Spleen (tissue), 11 donors: ENCODE data around the gene HSPB1. TPM values are rescaled to one million over a fixed set of nuclear protein-coding genes. Genes with fewer than 3 reads are reported as not detected.
A peak's percentile ranks its signal among the peaks of the same experiment; 100 is the strongest.
"Not testable (repeated sequence)": the region's sequence is repeated elsewhere in the genome, so short reads cannot be mapped to it uniquely, and the experiment has no call there.

ENCODE experiments used
- DNase-seq: peaks from one replicate; pipeline ENCODE4 v3.0.0-alpha.2; 2020
- H3K27ac ChIP-seq, 8 donors: fragments of 200-600 bp; sonication (generic) in 7 of 8; 1 replicate in 4 of 8; 2 replicates in 4 of 8; pipeline versions ENCODE4 v1.5.0 to v1.8.0; 2016 to 2021; ENCODE audit warnings: inconsistent platforms in 4 of 8, mild to moderate bottlenecking in 4 of 8, moderate library complexity in 1 of 8
- H3K27me3 ChIP-seq, 7 donors: fragments of 200-600 bp; sonication (generic) in 6 of 7; replicated peaks in 1 of 7; 1 replicate in 4 of 7; 2 replicates in 3 of 7; pipeline versions ENCODE4 v1.5.0 to v1.8.0; 2016 to 2021; ENCODE audit warnings: inconsistent platforms in 3 of 7, mild to moderate bottlenecking in 1 of 7
- H3K36me3 ChIP-seq, 6 donors: fragments of 200-600 bp; sonication (generic) in 5 of 6; 1 replicate in 4 of 6; 2 replicates in 2 of 6; pipeline versions ENCODE4 v1.5.0 to v1.8.0; 2016 to 2021; ENCODE audit warnings: inconsistent platforms in 2 of 6
- H3K4me1 ChIP-seq, 6 donors: fragments of 200-600 bp; sonication (generic) in 5 of 6; 1 replicate in 3 of 6; 2 replicates in 3 of 6; pipeline versions ENCODE4 v1.5.0 to v1.8.0; 2016 to 2021; ENCODE audit warnings: inconsistent platforms in 3 of 6
- H3K4me3 ChIP-seq, 8 donors: fragments of 200-600 bp; sonication (generic) in 7 of 8; 1 replicate in 4 of 8; 2 replicates in 4 of 8; pipeline versions ENCODE4 v1.5.0 to v1.8.0; 2016 to 2021; ENCODE audit warnings: inconsistent platforms in 4 of 8, mild to moderate bottlenecking in 4 of 8, moderate library complexity in 2 of 8
- H3K9me3 ChIP-seq, 8 donors: fragments of 200-600 bp; sonication (generic) in 7 of 8; 1 replicate in 4 of 8; 2 replicates in 4 of 8; pipeline versions ENCODE4 v1.5.0 to v1.8.0; 2016 to 2021; ENCODE audit warnings: inconsistent platforms in 4 of 8
- POLR2A ChIP-seq, 3 donors: fragments of 450-650 bp; IDR thresholded peaks; one replicate each; pipeline ENCODE4 v1.5.1; 2017; ENCODE audit warnings: antibody characterized with exemption in 3 of 3, mild to moderate bottlenecking in 1 of 3
- POLR2AphosphoS5 ChIP-seq, 3 donors: sonication (generic); formaldehyde crosslinking; IDR thresholded peaks; one replicate each; pipeline ENCODE4 v1.5.1; 2017; ENCODE audit warnings: antibody characterized with exemption in 3 of 3
- WGBS, 5 donors: extraction: QIAGEN DNeasy Blood & Tissue Kit in 3 of 5; methylation state at CpG; one replicate each; pipeline versions ENCODE4 v1.1.5 to v1.1.7; 2013 to 2018; 5-methylcytosine and 5-hydroxymethylcytosine counted together
- intact Hi-C: fragments of 100-400 bp; cut with DNase I; formaldehyde crosslinking; loops from one replicate; pipeline ENCODE4 v1.15.0; 2023; ENCODE audit warnings: low total_unique reads
- polyA plus RNA-seq, 3 donors: library from polyadenylated mRNA; stranded (reverse); fragments of 200-250 nt; gene quantifications; one replicate each; pipeline ENCODE4 v1.2.1, GENCODE V29; 2013
- total RNA-seq, 7 donors: library from RNA; depleted of rRNA in 3 of 7; stranded (reverse); fragments of >200 nt in 3 of 7; fragmentation: NEBNext Ultra II Directional in 4 of 7; extraction: Animal tissue kit (Norgen Biotek cat#: 25700) in 4 of 7; gene quantifications; one replicate each; pipeline versions ENCODE4 v1.1.0 to v1.2.1, GENCODE V29; 2016 to 2021
- TF ChIP-seq, protein P1 (sequence below), 11 experiments: fragments of 200-600 bp in 7 of 11; fragments of 450-650 bp in 4 of 11; sonication (generic) in 4 of 11; IDR thresholded peaks in 8 of 11; conservative IDR thresholded peaks in 3 of 11; 1 replicate in 7 of 11; 2 replicates in 4 of 11; pipeline versions ENCODE4 v1.4.0 to v1.8.0; 2016 to 2021; ENCODE audit warnings: antibody characterized with exemption in 11 of 11, inconsistent platforms in 4 of 11, mild to moderate bottlenecking in 1 of 11
- donor health status: healthy with polysubstance abuse.
- donor health status: DM: no; HTN: no; CAD: no; lungs with moderate emphysema.
- donor health status: DM: no; HTN: no; CAD: no.
- donor health status: Bipolar disorder and iron deficiency.
- donor health status: healthy.
- donor health status: DM: no; HTN: no; CAD: no.
- donor health status: DM: yes; HTN: yes; CAD: no.

HSPB1 gene
- total and polyA plus RNA-seq, 10 donors, result 56.5 to 227 (median 137) TPM

DNA sequence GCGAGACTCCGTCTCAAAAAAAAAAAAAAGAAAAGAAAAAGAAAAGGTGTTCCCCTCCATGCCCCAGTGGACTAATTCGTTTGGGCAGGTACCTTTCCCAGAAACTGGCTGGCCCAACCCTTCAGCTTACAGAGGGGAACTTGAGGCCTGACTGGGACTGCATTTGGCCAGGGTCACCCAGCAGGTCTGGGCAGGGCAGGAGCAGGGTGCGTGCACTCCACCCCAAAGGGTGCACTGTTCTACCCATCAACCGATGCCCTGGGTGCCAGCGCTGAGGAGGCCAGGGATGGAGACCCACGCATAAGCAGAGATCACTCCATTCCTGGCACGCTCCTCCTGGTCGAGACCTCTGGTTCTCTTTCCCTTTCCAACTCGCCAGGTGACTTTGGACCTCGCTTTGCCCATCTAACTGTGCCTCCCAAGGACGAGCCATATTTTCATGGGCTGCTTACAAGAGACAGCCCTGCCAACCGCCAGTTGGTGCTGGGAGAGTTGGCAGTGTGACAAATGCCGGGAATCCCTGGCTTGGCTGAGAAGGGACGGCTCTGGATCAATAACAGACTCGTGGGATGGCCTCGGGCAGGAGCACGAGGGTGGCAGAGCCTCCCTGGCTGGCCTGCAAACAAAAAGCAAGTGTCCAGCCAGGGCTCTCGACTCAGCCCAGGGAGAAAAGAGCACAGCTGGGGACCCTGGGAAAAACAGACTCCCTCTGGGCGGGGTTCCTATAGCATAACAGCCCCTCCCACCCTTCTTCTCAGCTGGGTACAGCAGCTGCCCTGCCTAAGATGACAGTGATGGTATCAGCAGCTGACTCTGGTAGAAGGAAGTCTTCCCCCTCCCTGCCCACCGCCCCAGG lies 7.9 kb downstream of the HSPB1 start:
- peaks cover 0 to 17% (median 5%) of the 10 kb centered on the region in 6 donors for H3K4me1 ChIP-seq

DNA sequence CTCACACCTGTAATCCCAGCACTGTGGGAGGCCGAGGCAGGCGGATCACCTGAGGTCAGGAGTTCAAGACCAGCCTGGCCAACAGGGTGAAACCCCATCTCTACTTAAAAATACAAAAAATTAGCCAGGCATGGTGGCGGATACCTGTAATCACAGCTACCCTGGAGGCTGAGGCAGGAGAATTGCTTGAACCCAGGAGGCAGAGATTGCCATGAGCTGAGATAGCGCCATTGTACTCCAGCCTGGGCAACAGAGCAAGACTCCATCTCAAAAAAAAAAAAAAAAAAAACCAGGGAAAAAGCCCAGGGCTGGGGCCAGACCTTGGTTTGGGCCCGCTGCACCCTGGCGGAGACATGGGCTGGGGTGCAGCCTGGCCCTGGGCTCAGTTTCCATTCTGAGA lies 9.4 kb downstream of the HSPB1 start:
- 92 to 97% (median 95%) methylated on average over 5 to 6 of the region's 6 CpGs for WGBS, 5 donors
- H3K27me3 ChIP-seq, H3K36me3 ChIP-seq, H3K27ac ChIP-seq, intact Hi-C loops, H3K9me3 ChIP-seq, H3K4me3 ChIP-seq, DNase-seq: not testable (repeated sequence)
- peaks cover 0 to 20% (median 4%) of the 10 kb centered on the region in 6 donors for H3K4me1 ChIP-seq

More for the DNA sequence above, 7.9 kb downstream of the HSPB1 start:
- Histone ChIP-seq H3K27me3 (no peaks in the 10 kb centered on the region), H3K27ac (no peak overlapping the region), H3K4me3 (no peak overlapping the region), H3K9me3 (no peaks in the 10 kb centered on the region), H3K36me3 (no peaks in the 10 kb centered on the region)
- TF ChIP-seq, protein P1, sequence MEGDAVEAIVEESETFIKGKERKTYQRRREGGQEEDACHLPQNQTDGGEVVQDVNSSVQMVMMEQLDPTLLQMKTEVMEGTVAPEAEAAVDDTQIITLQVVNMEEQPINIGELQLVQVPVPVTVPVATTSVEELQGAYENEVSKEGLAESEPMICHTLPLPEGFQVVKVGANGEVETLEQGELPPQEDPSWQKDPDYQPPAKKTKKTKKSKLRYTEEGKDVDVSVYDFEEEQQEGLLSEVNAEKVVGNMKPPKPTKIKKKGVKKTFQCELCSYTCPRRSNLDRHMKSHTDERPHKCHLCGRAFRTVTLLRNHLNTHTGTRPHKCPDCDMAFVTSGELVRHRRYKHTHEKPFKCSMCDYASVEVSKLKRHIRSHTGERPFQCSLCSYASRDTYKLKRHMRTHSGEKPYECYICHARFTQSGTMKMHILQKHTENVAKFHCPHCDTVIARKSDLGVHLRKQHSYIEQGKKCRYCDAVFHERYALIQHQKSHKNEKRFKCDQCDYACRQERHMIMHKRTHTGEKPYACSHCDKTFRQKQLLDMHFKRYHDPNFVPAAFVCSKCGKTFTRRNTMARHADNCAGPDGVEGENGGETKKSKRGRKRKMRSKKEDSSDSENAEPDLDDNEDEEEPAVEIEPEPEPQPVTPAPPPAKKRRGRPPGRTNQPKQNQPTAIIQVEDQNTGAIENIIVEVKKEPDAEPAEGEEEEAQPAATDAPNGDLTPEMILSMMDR (IDR thresholded peaks at IDR 0.05 in 8 of 11, conservative IDR thresholded peaks at IDR 0.05 in 3 of 11), result no peak
- TF ChIP-seq POLR2AphosphoS5 (IDR thresholded peaks at IDR 0.05), result no peak
- no peak for TF ChIP-seq POLR2A (IDR thresholded peaks at IDR 0.05)
- intact Hi-C loops, result no loop called here
- DNase-seq, result no peak
- 67 to 82% (median 73%) methylated on average over 19 to 21 of the region's 21 CpGs for WGBS, 5 donors

DNA sequence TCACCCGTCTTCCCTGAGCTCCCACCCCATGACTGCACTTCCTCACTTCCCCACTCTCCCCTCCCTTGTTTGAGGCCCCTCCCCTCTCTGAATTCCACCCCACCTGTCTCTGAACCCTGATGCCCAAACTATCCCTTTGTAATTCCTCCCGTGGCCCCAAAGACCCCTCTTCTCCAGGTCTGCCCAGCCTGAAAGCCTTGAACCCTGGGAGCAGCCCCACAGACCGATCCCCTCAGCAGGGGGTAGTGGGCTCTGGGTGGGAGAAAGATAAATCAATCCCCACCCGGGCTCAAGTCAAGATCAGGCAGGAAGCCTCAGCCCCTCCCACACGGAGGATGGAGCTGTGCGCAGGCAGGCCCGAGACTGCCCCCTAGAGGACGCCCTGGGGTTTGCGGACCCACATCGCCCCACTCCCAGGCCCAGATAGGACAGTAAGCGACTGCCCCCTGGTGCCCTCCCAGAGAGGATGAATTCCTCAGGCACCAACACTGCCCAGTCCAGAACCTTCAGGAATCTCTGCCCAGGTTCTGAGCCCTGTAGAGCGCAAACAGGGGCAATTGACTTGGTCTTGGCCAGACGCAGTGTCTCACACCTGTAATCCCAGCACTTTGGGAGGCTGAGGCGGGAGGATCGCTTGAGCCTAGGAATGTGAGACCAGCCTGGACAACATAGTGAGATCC lies 11.7 kb downstream of the HSPB1 start:
- Histone ChIP-seq H3K36me3 (no peaks in the 10 kb centered on the region), H3K27ac (no peak overlapping the region), H3K27me3 (no peaks in the 10 kb centered on the region), H3K4me3 (no peak overlapping the region), H3K4me1 (peaks cover 3 to 40% (median 15%) of the 10 kb centered on the region in 6 donors), H3K9me3 (no peaks in the 10 kb centered on the region)
- DNase-seq, result peak; percentile 98
- WGBS, 5 donors, result 5 to 15% (median 8%) methylated on average over 7 to 15 of the region's 15 CpGs
- peak; percentile 68 to 80 (median 78) for TF ChIP-seq POLR2AphosphoS5 (IDR thresholded peaks at IDR 0.05)
- TF ChIP-seq, protein P1 (IDR thresholded peaks at IDR 0.05 in 8 of 11, conservative IDR thresholded peaks at IDR 0.05 in 3 of 11), result peak; percentile 99 to 100 (median 99)
- no peak for TF ChIP-seq POLR2A (IDR thresholded peaks at IDR 0.05)
- intact Hi-C loops, result loop anchor here (2.0 kb wide), 1 partner anchor 135 kb away; no protein-coding TSS in a partner anchor

DNA sequence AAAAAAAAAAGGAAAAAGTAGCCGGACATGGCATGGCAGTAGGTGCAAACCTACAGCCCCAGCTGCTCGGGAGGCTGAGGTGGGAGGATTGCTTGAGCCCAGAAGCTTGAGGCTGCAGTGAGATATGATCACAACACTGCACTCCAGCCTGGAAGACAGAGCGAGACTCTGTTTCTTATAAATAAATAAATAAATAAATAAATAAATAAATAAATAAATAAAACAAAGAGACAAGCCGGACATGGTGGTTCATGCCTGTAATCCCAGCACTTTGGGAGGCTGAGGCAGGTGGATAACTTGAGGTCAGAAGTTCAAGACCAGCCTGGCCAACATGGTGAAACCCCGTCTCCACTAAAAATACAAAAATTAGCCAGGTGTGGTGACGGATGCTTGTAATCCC lies 12.3 kb downstream of the HSPB1 start:
- not testable (repeated sequence) for H3K36me3 ChIP-seq, H3K4me3 ChIP-seq, H3K27ac ChIP-seq, DNase-seq, H3K27me3 ChIP-seq, H3K9me3 ChIP-seq
- intact Hi-C loops, result loop anchor here (2.0 to 5.0 kb wide), 2 partner anchors 43 to 136 kb away; partner anchors contain the start of gene YWHAG
- peaks cover 6 to 45% (median 20%) of the 10 kb centered on the region in 6 donors for H3K4me1 ChIP-seq
- 62 to 74% (median 66%) methylated on average over 6 of the region's 6 CpGs for WGBS, 5 donors

DNA sequence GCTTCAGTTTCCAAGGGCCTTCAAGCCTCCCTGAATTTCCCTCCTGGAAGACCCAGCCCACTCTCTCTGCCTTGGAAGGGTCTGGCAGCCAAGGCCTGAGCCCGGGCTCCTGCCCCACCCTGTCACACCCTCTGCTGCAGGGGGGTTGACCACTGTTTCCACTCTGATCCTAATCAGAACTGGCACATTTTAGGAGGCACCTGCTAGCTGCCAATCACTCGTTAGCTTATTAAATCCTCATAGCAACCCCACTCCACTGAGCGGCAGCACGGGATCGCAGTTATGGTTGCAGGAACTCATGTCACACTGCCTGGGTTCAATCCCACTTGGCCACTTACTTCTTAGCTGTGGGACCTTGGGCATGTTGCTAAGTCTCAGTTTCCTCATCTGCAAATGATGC lies 12.9 kb downstream of the HSPB1 start:
- 38 to 47% (median 42%) methylated on average over 5 of the region's 5 CpGs for whole genome bisulfite sequencing, 5 donors
- TF ChIP-seq, protein P1 (IDR thresholded peaks at IDR 0.05 in 8 of 11, conservative IDR thresholded peaks at IDR 0.05 in 3 of 11), result no peak
- no peak for TF ChIP-seq POLR2AphosphoS5 (IDR thresholded peaks at IDR 0.05)
- TF ChIP-seq POLR2A (IDR thresholded peaks at IDR 0.05), result no peak
- intact Hi-C loops, result loop anchor here (2.0 to 5.0 kb wide), 2 partner anchors 42 to 137 kb away; partner anchors contain the start of gene YWHAG

More for the DNA sequence above, 12.9 kb downstream of the HSPB1 start:
- Histone ChIP-seq H3K4me1 (peaks cover 6 to 48% (median 23%) of the 10 kb centered on the region in 6 donors), H3K4me3 (no peak overlapping the region), H3K27ac (no peak overlapping the region), H3K27me3 (no peaks in the 10 kb centered on the region), H3K36me3 (no peaks in the 10 kb centered on the region), H3K9me3 (no peaks in the 10 kb centered on the region)
- peak; percentile 69 for DNase-seq
